Measurements from ENCODE around the gene BRINP2. TPM values are rescaled to one million over a fixed set of nuclear protein-coding genes. Genes with fewer than 3 reads are reported as not detected.

BRINP2 gene
- total and polyA plus RNA-seq, 2 of the 4 experiments (the other 2 are of a cell fraction) = not detected

GRCh38 chr1:177208920-177209319, 38.2 kb downstream of the BRINP2 start:
- Histone ChIP-seq H3K27ac (ENCODE audit: insufficient read depth, low read length) (peak overlapping the region; percentile 60; the same call in 1 of the 2 replicates), H3K9ac (ENCODE audit: low read depth, low read length) (no peak overlapping the region), H3K36me3 (ENCODE audit: control insufficient read depth, insufficient read depth, low read length) (no peaks in the 10 kb centered on the region), H3K4me3 (ENCODE audit: insufficient read depth, low read depth, low read length) (no peak overlapping the region), H2BK5ac (ENCODE audit: low read depth, low read length, poor library complexity, severe bottlenecking) (peak overlapping the region; percentile 55), H4K91ac (ENCODE audit: insufficient read depth, low read depth, low read length) (peak overlapping the region; percentile 64), H2BK120ac (ENCODE audit: low read depth, low read length) (peak overlapping the region; percentile 90), H3K4me1 (ENCODE audit: control insufficient read depth, insufficient read depth, low read length) (peaks cover 6% of the 10 kb centered on the region), H3K4ac (ENCODE audit: low read depth, low read length) (peak overlapping the region; percentile 85), H2AK9ac (replicated peaks; ENCODE audit: low read depth, low read length, poor library complexity) (peak overlapping the region; percentile 80), H2BK20ac (ENCODE audit: low read depth, low read length) (peak overlapping the region; percentile 91), H4K20me1 (ENCODE audit: insufficient read depth, low read length) (no peaks in the 10 kb centered on the region), H2AFZ (replicated peaks; ENCODE audit: low read length, poor library complexity) (peak overlapping the region; percentile 72), H3K56ac (ENCODE audit: extremely low read depth, insufficient read depth, low read length) (no peak overlapping the region), H4K8ac (ENCODE audit: low read depth in 2 of 2, low read length in 2 of 2) (peak overlapping the region in 1 of 2 experiments; percentile 54; a peak in 2 of 4 replicates), H2BK15ac (ENCODE audit: low read depth, low read length) (peak overlapping the region; percentile 84; the same call in 2 of the 3 replicates), H3K4me2 (ENCODE audit: low read depth, low read length) (peak overlapping the region; percentile 16; the same call in 1 of the 2 replicates), H3K79me1 (ENCODE audit: low read depth in 1 of 2, low read length in 2 of 2) (no peaks in the 10 kb centered on the region), H3K9me1 (ENCODE audit: insufficient read depth, low read length) (peaks cover 5% of the 10 kb centered on the region), H3K9me3 (ENCODE audit: control insufficient read depth, insufficient read depth, low read length) (no peaks in the 10 kb centered on the region), H3K27me3 (ENCODE audit: control insufficient read depth, insufficient read depth, low read length) (no peaks in the 10 kb centered on the region), H2AK5ac (ENCODE audit: low read depth, low read length) (peak overlapping the region; percentile 93), H3K14ac (replicated peaks; ENCODE audit: low read depth, low read length) (peak overlapping the region; percentile 76), H4K5ac (ENCODE audit: low read depth, low read length) (peak overlapping the region; percentile 17; the same call in 1 of the 2 replicates), H3K23ac (ENCODE audit: low read depth, low read length) (peak overlapping the region; percentile 34; the same call in 1 of the 2 replicates), H3K18ac (ENCODE audit: low read depth, low read length) (peak overlapping the region; percentile 44)
- ChIA-PET POLR2A (ENCODE audit: unreplicated experiment) (no interaction called here), CTCF (interaction anchor here (0.6 to 1.1 kb wide), 7 partner anchors 27 to 832 kb away, joined by 3 to 4 read pairs (median 3); no protein-coding TSS in a partner anchor)
- dilution Hi-C loops (cut with HindIII; ENCODE audit: low sequenced_read_pairs, unreplicated experiment) (no loop called here), in situ Hi-C loops (cut with MboI; ENCODE audit: low sequenced_read_pairs) (no loop called here), intact Hi-C loops (cut with micrococcal nuclease) (loop anchor here (5.0 kb wide), 2 partner anchors 48 to 718 kb away; no protein-coding TSS in a partner anchor)
- BruUV-seq (replicated peaks) = no TSS peak
- DNase-seq (no peak), ATAC-seq (ENCODE audit: low read depth) (peak; percentile 6; the same call in 1 of the 2 replicates)
- WGBS, 2 experiments (ENCODE audit: extremely low coverage in 2 of 2, insufficient read length in 1 of 2) = no CpG with 5 or more reads among the region's 4 CpGs
- TF ChIP-seq CEBPB (IDR thresholded peaks at IDR 0.05; ENCODE audit: low read depth, low read length) (peak; percentile 27; the same call in 1 of the 2 replicates), MAFK (IDR thresholded peaks at IDR 0.05; ENCODE audit: low read depth, low read length) (no peak)

All from IMR-90 (cell line).